Heart right ventricle (tissue), 16 donors: ENCODE data around the gene SOX15. TPM values are rescaled to one million over a fixed set of nuclear protein-coding genes. Genes with fewer than 3 reads are reported as not detected.
A peak's percentile ranks its signal among the peaks of the same experiment; 100 is the strongest.

Source experiments
- ATAC-seq, 8 donors: fragments of 200-7000 bp; cut with Tn5 transposase; one replicate each; pipeline ENCODE4 v1.9.1; 2020; ENCODE audit warnings: mild to moderate bottlenecking in 8 of 8, moderate library complexity in 8 of 8, moderate number of reproducible peaks in 1 of 8
- DNase-seq, 2 donors: peaks; one replicate each; pipeline ENCODE4 v3.0.0-alpha.2; 2020
- H3K27ac ChIP-seq, 10 donors: fragments of 200-600 bp; sonication (generic) in 2 of 10; one replicate each; pipeline versions ENCODE4 v1.5.0 to v1.8.0; 2020 to 2022; ENCODE audit warnings: mild to moderate bottlenecking in 3 of 10
- H3K27me3 ChIP-seq, 7 donors: fragments of 200-600 bp; one replicate each; pipeline ENCODE4 v1.8.0; 2021 to 2022; ENCODE audit warnings: mild to moderate bottlenecking in 2 of 7
- H3K36me3 ChIP-seq, 9 donors: fragments of 200-600 bp; sonication (generic) in 1 of 9; one replicate each; pipeline versions ENCODE4 v1.5.0 to v1.8.0; 2020 to 2022; ENCODE audit warnings: mild to moderate bottlenecking in 2 of 9
- H3K4me1 ChIP-seq, 9 donors: fragments of 200-600 bp; sonication (generic) in 1 of 9; one replicate each; pipeline versions ENCODE4 v1.5.0 to v1.8.0; 2020 to 2022; ENCODE audit warnings: mild to moderate bottlenecking in 4 of 9
- H3K4me3 ChIP-seq, 10 donors: fragments of 200-600 bp; sonication (generic) in 2 of 10; one replicate each; pipeline versions ENCODE4 v1.5.0 to v1.8.0; 2020 to 2022; ENCODE audit warnings: mild to moderate bottlenecking in 7 of 10, moderate library complexity in 2 of 10
- H3K9me3 ChIP-seq, 11 donors: fragments of 200-600 bp in 10 of 11; sonication (generic) in 2 of 11; one replicate each; pipeline versions ENCODE4 v1.5.0 to v1.8.0; 2013 to 2022; ENCODE audit warnings: mild to moderate bottlenecking in 2 of 11, control low read depth in 1 of 11, moderate library complexity in 1 of 11
- CTCF ChIP-seq, 9 donors: fragments of 200-600 bp; sonication (generic) in 2 of 9; IDR thresholded peaks; one replicate each; pipeline versions ENCODE4 v1.5.0 to v1.8.0; 2021 to 2022; ENCODE audit warnings: antibody characterized with exemption in 9 of 9, mild to moderate bottlenecking in 5 of 9, moderate library complexity in 1 of 9
- WGBS, 2 donors: extraction: QIAGEN DNeasy Blood & Tissue Kit; methylation state at CpG; one replicate each; pipeline ENCODE4 v1.1.7; 2013; ENCODE audit warnings: inconsistent platforms in 1 of 2; 5-methylcytosine and 5-hydroxymethylcytosine counted together
- intact Hi-C, 10 donors: fragments of 100-400 bp; cut with DNase I; formaldehyde crosslinking; loops; one replicate each; pipeline versions ENCODE4 v1.11.1 to v1.14.2; 2022
- polyA plus RNA-seq, 2 donors: library from polyadenylated mRNA; stranded (reverse); fragments of 200-250 nt; gene quantifications; one replicate each; pipeline ENCODE4 v1.2.3, GENCODE V29; 2013
- total RNA-seq, 10 donors: library from RNA; stranded (reverse); fragmentation: NEBNext Ultra II Directional in 3 of 10; extraction: Animal tissue kit (Norgen Biotek cat#: 25700) in 3 of 10; gene quantifications; one replicate each; pipeline versions ENCODE4 v1.2.1 to v1.2.4, GENCODE V29; 2021 to 2023
- donor health status: Arrhythmogenic right ventricular cardiomyopathy.
- donor health status: ischemic (EF 13 %, LVEDD 7.1; RV severe dilation, severe dysfunction).
- donor health status: healthy with polysubstance abuse.
- donor health status: DM: no; HTN: yes; CAD: no.
- donor health status: DM: no; HTN: no; CAD: no.
- donor health status: ischemic (EF 25% LVEDD 6.9; RV normal size, moderate dysfunction).
- donor health status: ischemic (EF 25% LVEDD 5.7; RV mildly dilated, moderate dysfunction).
- donor health status: healthy.
- donor health status: DM: yes; HTN: yes; CAD: no.
- donor health status: Ischemic cardiomyopathy.
- donor health status: ischemic (EF 35%, LVEDD 5.7; RV mildly dilated, moderate dysfunction).
- donor health status: nonischemic (EF 11% LVEDD 7.7; RV severe dilation, severe dysfunction).
- donor health status: DM: yes; HTN: yes; CAD: no.
- donor health status: PGD.
- donor health status: ischemic (EF 29% LVEDD 5.4; RV normal size, mild dysfunction).
- donor health status: nonischemic (EF 23%, LVEDD 6.1; RV moderate dilation, normal function).

The SOX15 gene
- total and polyA plus RNA-seq, 12 donors, result 0.23 to 2.6 (median 1.2) TPM

- Histone ChIP-seq H3K4me1 (peaks cover 8 to 24% (median 20%) of the 10 kb centered on the region in 9 donors), H3K36me3 (peaks cover 4 to 98% (median 58%) of the 10 kb centered on the region in 9 donors), H3K27me3 (no peaks in the 10 kb centered on the region), H3K4me3 (no peak overlapping the region), H3K27ac (no peak overlapping the region), H3K9me3 (no peaks in the 10 kb centered on the region)
- no peak for DNase-seq
- TF ChIP-seq CTCF (IDR thresholded peaks at IDR 0.05), result no peak
- intact Hi-C loops, result loop anchor here in 1 of 10 donors (10.0 kb wide), 1 partner anchor 78 kb away; no protein-coding TSS in a partner anchor
- no peak for ATAC-seq
- 93 to 94% methylated on average over 23 of the region's 23 CpGs for WGBS, 2 donors
These were observed 2.6 kb upstream of the SOX15 start for GRCh38 chr17:7592422-7593021.

- Histone ChIP-seq H3K27ac (no peak overlapping the region), H3K4me1 (peaks cover 8 to 33% (median 20%) of the 10 kb centered on the region in 9 donors), H3K36me3 (peaks cover 4 to 98% (median 53%) of the 10 kb centered on the region in 9 donors), H3K27me3 (no peaks in the 10 kb centered on the region), H3K9me3 (no peaks in the 10 kb centered on the region), H3K4me3 (no peak overlapping the region)
- DNase-seq (no peak), ATAC-seq (no peak)
- WGBS, 2 donors, result 83 to 92% methylated on average over 5 of the region's 5 CpGs
- intact Hi-C loops, result loop anchor here in 3 of 10 donors (1.0 to 10.0 kb wide), 3 partner anchors 13 to 77 kb away; no protein-coding TSS in a partner anchor
- TF ChIP-seq CTCF (IDR thresholded peaks at IDR 0.05), result no peak
These were observed 1.7 kb upstream of the SOX15 start for GRCh38 chr17:7591596-7591995.

GRCh38 chr17:7590743-7591142 is 849 bp upstream of the SOX15 start:
- Histone ChIP-seq H3K4me3 (no peak overlapping the region), H3K36me3 (peaks cover 4 to 95% (median 45%) of the 10 kb centered on the region in 9 donors), H3K27me3 (no peaks in the 10 kb centered on the region), H3K9me3 (no peaks in the 10 kb centered on the region), H3K4me1 (peaks cover 8 to 35% (median 20%) of the 10 kb centered on the region in 9 donors), H3K27ac (no peak overlapping the region)
- intact Hi-C loops, result loop anchor here in 3 of 10 donors (1.0 to 10.0 kb wide), 3 partner anchors 14 to 76 kb away; no protein-coding TSS in a partner anchor
- DNase-seq (no peak), ATAC-seq (no peak)
- no peak for TF ChIP-seq CTCF (IDR thresholded peaks at IDR 0.05)
- WGBS, 2 donors, result 85% methylated on average over 4 of the region's 4 CpGs

GRCh38 chr17:7589204-7589868 is 558 bp downstream of the SOX15 start:
- peak; percentile 79 to 88 (median 84) for ATAC-seq
- intact Hi-C loops, result loop anchor here in 4 of 10 donors (1.0 to 10.0 kb wide), 4 partner anchors 75 to 155 kb away; partner anchors contain the start of genes FGF11 (in 2 of the 4) and TMEM102 (in 2 of the 4)
- Histone ChIP-seq H3K9me3 (no peaks in the 10 kb centered on the region), H3K36me3 (peaks cover 4 to 81% (median 31%) of the 10 kb centered on the region in 9 donors), H3K4me1 (peaks cover 8 to 47% (median 33%) of the 10 kb centered on the region in 9 donors), H3K27ac (peak overlapping the region in 9 of 10 donors; percentile 8 to 68 (median 57)), H3K4me3 (peak overlapping the region in 9 of 10 donors; percentile 27 to 58 (median 49)), H3K27me3 (no peaks in the 10 kb centered on the region)
- TF ChIP-seq CTCF (IDR thresholded peaks at IDR 0.05), result peak; percentile 63 to 96 (median 91)
- 14 to 17% methylated on average over 53 to 56 of the region's 56 CpGs for WGBS, 2 donors
- peak; percentile 80 to 85 for DNase-seq
